NCI-H526 treated with DMSO at 0.1 percent for 48 hours (cell line): ENCODE measurements around the gene MPHOSPH10.
"Not testable (repeated sequence)": the region's sequence is repeated elsewhere in the genome, so short reads cannot be mapped to it uniquely, and the experiment has no call there.

Experiments used
- DNase-seq: peaks from one replicate; lab custom pipeline; 2025; lab: John Stamatoyannopoulos, UW

MPHOSPH10 gene

GRCh38 chr2:71122387-71123298 lies 7.8 kb upstream of the MPHOSPH10 start:
- DNase-seq = no peak

- DNase-seq = no peak
Observed at GRCh38 chr2:71125506-71126294, 4.7 kb upstream of the MPHOSPH10 start.

GRCh38 chr2:71126957-71127356 lies 3.5 kb upstream of the MPHOSPH10 start:
- DNase-seq = no peak

- DNase-seq = no peak
Observed at GRCh38 chr2:71129114-71129901, 1.1 kb upstream of the MPHOSPH10 start.

GRCh38 chr2:71129902-71130151 lies 607 bp upstream of the MPHOSPH10 start:
- peak; percentile 80 for DNase-seq

- peak; percentile 61 for DNase-seq
Observed at GRCh38 chr2:71130905-71131244, 441 bp downstream of the MPHOSPH10 start.

GRCh38 chr2:71131387-71132166 lies 1.1 kb downstream of the MPHOSPH10 start:
- DNase-seq = not testable (repeated sequence)

GRCh38 chr2:71133603-71134002 lies 3.2 kb downstream of the MPHOSPH10 start:
- DNase-seq = no peak

- DNase-seq = no peak
Observed at GRCh38 chr2:71136174-71136573, 5.7 kb downstream of the MPHOSPH10 start.

- no peak for DNase-seq
Observed at GRCh38 chr2:71143782-71144181, 13.3 kb downstream of the MPHOSPH10 start.

GRCh38 chr2:71148506-71149063 lies 18.2 kb downstream of the MPHOSPH10 start:
- no peak for DNase-seq

GRCh38 chr2:71150082-71150816 lies 19.8 kb downstream of the MPHOSPH10 start:
- no peak for DNase-seq

- DNase-seq = no peak
Observed at GRCh38 chr2:71151620-71152019, 21.2 kb downstream of the MPHOSPH10 start.

- DNase-seq = no peak
Observed at GRCh38 chr2:71153585-71154224, 23.3 kb downstream of the MPHOSPH10 start.

GRCh38 chr2:71154279-71154678 lies 23.8 kb downstream of the MPHOSPH10 start:
- DNase-seq = no peak

GRCh38 chr2:71154798-71155197 lies 24.4 kb downstream of the MPHOSPH10 start:
- DNase-seq = no peak

GRCh38 chr2:71155846-71156245 lies 25.4 kb downstream of the MPHOSPH10 start:
- no peak for DNase-seq

GRCh38 chr2:71156573-71156972 lies 26.1 kb downstream of the MPHOSPH10 start:
- peak; percentile 34 for DNase-seq

GRCh38 chr2:71157124-71157793 lies 26.8 kb downstream of the MPHOSPH10 start:
- DNase-seq = peak; percentile 13

- no peak for DNase-seq
Observed at GRCh38 chr2:71166812-71167211, 36.4 kb downstream of the MPHOSPH10 start.
